HepG2 (cell line): ENCODE measurements around the gene PFN1. TPM values are rescaled to one million over a fixed set of nuclear protein-coding genes. Genes with fewer than 3 reads are reported as not detected.

ENCODE experiments used
- ARID2 ChIP-seq: sonication (generic); formaldehyde crosslinking; IDR thresholded peaks from 2 replicates; pipeline ENCODE4 v1.8.1; 2022; ENCODE audit warnings: mild to moderate bottlenecking, missing genetic modification reagents, borderline replicate concordance
- CHD4 ChIP-seq: fragments of 200-600 bp; sonication (generic); IDR thresholded peaks from 2 replicates; pipeline ENCODE4 v1.7.0; 2017; ENCODE audit warnings: mild to moderate bottlenecking, low read length, borderline replicate concordance
- ERF ChIP-seq: IDR thresholded peaks from 2 replicates; pipeline ENCODE4 v1.6.1; 2018; ENCODE audit warnings: missing biosample characterization, missing genetic modification reagents
- FOXC1 ChIP-seq: sonication (generic); formaldehyde crosslinking; IDR thresholded peaks from 2 replicates; pipeline ENCODE4 v1.8.0; 2022; ENCODE audit warnings: mild to moderate bottlenecking, missing genetic modification reagents, borderline replicate concordance
- GABPB1 ChIP-seq: IDR thresholded peaks from 2 replicates; pipeline ENCODE4 v1.6.1; 2016; ENCODE audit warnings: mild to moderate bottlenecking, missing genetic modification reagents, moderate library complexity, missing compliant biosample characterization
- GPN1 ChIP-seq: sonication (generic); formaldehyde crosslinking; IDR thresholded peaks from 2 replicates; pipeline ENCODE4 v1.5.1; 2020; ENCODE audit warnings: missing genetic modification reagents, borderline replicate concordance
- IRX3 ChIP-seq: sonication (generic); formaldehyde crosslinking; IDR thresholded peaks from 2 replicates; pipeline ENCODE4 v1.8.1; 2023; ENCODE audit warnings: mild to moderate bottlenecking, low read depth, missing genetic modification reagents, borderline replicate concordance
- MXD3 ChIP-seq: IDR thresholded peaks from 2 replicates; pipeline ENCODE4 v1.6.1; 2016; ENCODE audit warnings: mild to moderate bottlenecking, missing biosample characterization, missing genetic modification reagents
- NFKB2 ChIP-seq: sonication (generic); formaldehyde crosslinking; IDR thresholded peaks from 2 replicates; pipeline ENCODE4 v1.4.0; 2020; ENCODE audit warnings: missing genetic modification reagents, borderline replicate concordance
- RAD21 ChIP-seq: fragments of 450-650 bp; formaldehyde crosslinking; IDR thresholded peaks from 2 replicates; pipeline ENCODE4 v1.5.0; 2020; ENCODE audit warnings: mild to moderate bottlenecking
- RARA ChIP-seq: IDR thresholded peaks from 2 replicates; pipeline ENCODE4 v1.6.1; 2016; ENCODE audit warnings: missing genetic modification reagents, missing compliant biosample characterization
- TFDP1 ChIP-seq: IDR thresholded peaks from 2 replicates; pipeline ENCODE4 v1.6.1; 2016; ENCODE audit warnings: missing compliant biosample characterization, missing genetic modification reagents, borderline replicate concordance
- ZBTB14 ChIP-seq: sonication (generic); formaldehyde crosslinking; IDR thresholded peaks from 2 replicates; pipeline ENCODE4 v1.4.0; 2020; ENCODE audit warnings: missing genetic modification reagents
- ZFP36 ChIP-seq: fragments of 150-350 bp; IDR thresholded peaks from 2 replicates; pipeline ENCODE4 v1.6.1; 2018; ENCODE audit warnings: borderline replicate concordance, low read length, low read depth; ENCODE audit not compliant: partially characterized antibody
- ZHX1 ChIP-seq: sonication (generic); formaldehyde crosslinking; IDR thresholded peaks from 2 replicates; pipeline ENCODE4 v1.8.1; 2022; ENCODE audit warnings: low read depth, mild to moderate bottlenecking, missing genetic modification reagents
- ZNF263 ChIP-seq: sonication (generic); formaldehyde crosslinking; IDR thresholded peaks from 2 replicates; pipeline ENCODE4 v1.4.0; 2020; ENCODE audit warnings: missing genetic modification reagents
- ZNF432 ChIP-seq: sonication (generic); formaldehyde crosslinking; IDR thresholded peaks from 2 replicates; pipeline ENCODE4 v1.5.0; 2020; ENCODE audit warnings: missing genetic modification reagents, mild to moderate bottlenecking, borderline replicate concordance
- ZNF598 ChIP-seq: sonication (generic); formaldehyde crosslinking; IDR thresholded peaks from 2 replicates; pipeline ENCODE4 v1.5.1; 2020; ENCODE audit warnings: mild to moderate bottlenecking, missing genetic modification reagents, borderline replicate concordance
- ZNF782 ChIP-seq: sonication (generic); formaldehyde crosslinking; IDR thresholded peaks from 2 replicates; pipeline ENCODE4 v1.4.0; 2020; ENCODE audit warnings: missing genetic modification reagents, mild to moderate bottlenecking, borderline replicate concordance
- ZXDC ChIP-seq: sonication (generic); formaldehyde crosslinking; IDR thresholded peaks from 2 replicates; pipeline ENCODE4 v1.5.0; 2020; ENCODE audit warnings: mild to moderate bottlenecking, missing genetic modification reagents
- polyA plus RNA-seq, 8 experiments: library from polyadenylated mRNA; depleted of rRNA in 3 of 8; stranded (reverse) in 7 of 8; unstranded in 1 of 8; fragments of >200 nt; fragmentation: Illumina TruSeq in 4 of 8; extraction: Trizol in 4 of 8; gene quantifications; 2 replicates each; pipeline versions ENCODE4 v1.2.1 to v1.2.3, GENCODE V29; 2011 to 2016; ENCODE audit warnings: low read depth in 4 of 8, missing spikeins in 1 of 8, mixed read lengths in 1 of 8; ENCODE audit not compliant: insufficient read depth in 1 of 8
- total RNA-seq, 5 experiments: library from RNA; depleted of rRNA; stranded (reverse); fragments of >200 nt; fragmentation: Illumina TruSeq; extraction: Trizol; gene quantifications; 2 replicates each; pipeline ENCODE4 v1.2.3, GENCODE V29; 2016; ENCODE audit warnings: low read depth in 1 of 5

Gene PFN1
- total and polyA plus RNA-seq, 2 of the 13 experiments (the other 11 are each of a cell fraction or from before 2014, with no cell fraction given), result 494 to 613 TPM

- TF ChIP-seq TFDP1 (CRISPR knock-in tag), result peak; percentile 56; the same call in 1 of the 2 replicates
- peak; percentile 77; the same call in 1 of the 2 replicates for TF ChIP-seq ZNF782
- TF ChIP-seq ZXDC (CRISPR knock-in tag), result no peak
- TF ChIP-seq ARID2, result 0 out of 2 replicates have a peak, but pooled peaks have one; percentile 63
- peak; percentile 92; the same call in 1 of the 2 replicates for TF ChIP-seq NFKB2 (CRISPR knock-in tag)
- TF ChIP-seq ZHX1 (CRISPR knock-in tag), result 0 out of 2 replicates have a peak, but pooled peaks have one; percentile 55
- TF ChIP-seq ZNF598 (CRISPR knock-in tag), result peak; percentile 29; the same call in 1 of the 2 replicates
- no peak for TF ChIP-seq CHD4
- TF ChIP-seq ZNF263 (CRISPR knock-in tag), result peak; percentile 56
- TF ChIP-seq RARA (CRISPR knock-in tag), result peak; percentile 9; the same call in 1 of the 2 replicates
- peak; percentile 75 for TF ChIP-seq ERF (CRISPR knock-in tag)
- no peak for TF ChIP-seq ZNF432 (CRISPR knock-in tag)
- TF ChIP-seq FOXC1, result no peak
- TF ChIP-seq RAD21, result peak; percentile 23; the same call in 1 of the 2 replicates
- TF ChIP-seq GPN1, result no peak
- no peak for TF ChIP-seq ZFP36
- TF ChIP-seq MXD3 (CRISPR knock-in tag), result peak; percentile 62
- TF ChIP-seq GABPB1 (CRISPR knock-in tag), result peak; percentile 64; the same call in 1 of the 2 replicates
- TF ChIP-seq IRX3 (CRISPR knock-in tag), result 0 out of 2 replicates have a peak, but pooled peaks have one; percentile 51
- TF ChIP-seq ZBTB14 (CRISPR knock-in tag), result peak; percentile 91
Observed at GRCh38 chr17:4997302-4998026, 49.1 kb upstream of the PFN1 start, which contains the start of the genes INCA1 and KIF1C (continued).
